MM.1S (cell line): Measurements from ENCODE around the gene HTR2C.

Source experiments
- CTCF ChIP-seq: fragments of 300-600 bp; sonication (generic); IDR thresholded peaks from 2 replicates; pipeline ENCODE4 v1.5.1; 2016; ENCODE audit warnings: antibody characterized with exemption, low read length, mixed read lengths
- EZH2 ChIP-seq: fragments of 300-600 bp; sonication (generic); optimal IDR thresholded peaks from 2 replicates; pipeline ENCODE3; 2017; ENCODE audit warnings: low read depth, mild to moderate bottlenecking, antibody characterized with exemption, low read length, mixed read lengths

- TF ChIP-seq CTCF: no peak
- TF ChIP-seq EZH2: no peak
These were observed 216.8 kb downstream of the HTR2C start for GRCh38 chrX:114800719-114801118.
